Endodermal cell (in vitro differentiated cells): ENCODE results near the gene KLF16. TPM values are rescaled to one million over a fixed set of nuclear protein-coding genes. Genes with fewer than 3 reads are reported as not detected.

Experiments used
- DNase-seq: peaks from one replicate; pipeline ENCODE4 v3.0.0-alpha.2; 2017
- H3K27ac ChIP-seq: 2 replicates; pipeline ENCODE4 v1.5.1; 2013; ENCODE audit warnings: mild to moderate bottlenecking, low read depth, low read length, moderate library complexity
- H3K27me3 ChIP-seq: 2 replicates; pipeline ENCODE4 v1.6.1; 2013; ENCODE audit warnings: mild to moderate bottlenecking, low read length, moderate library complexity; ENCODE audit not compliant: insufficient read depth, control insufficient read depth, poor library complexity, severe bottlenecking
- H3K36me3 ChIP-seq: 2 replicates; pipeline ENCODE4 v1.7.0; 2013; ENCODE audit warnings: mild to moderate bottlenecking, low read length, moderate library complexity; ENCODE audit not compliant: control insufficient read depth, insufficient read depth
- H3K4me1 ChIP-seq: one replicate; pipeline ENCODE4 v1.7.0; 2013; ENCODE audit warnings: low read length; ENCODE audit not compliant: control insufficient read depth, insufficient read depth
- H3K4me3 ChIP-seq: 2 replicates; pipeline ENCODE4 v1.5.1; 2013; ENCODE audit warnings: mild to moderate bottlenecking, low read length, moderate library complexity
- H3K9ac ChIP-seq: 2 replicates; pipeline ENCODE4 v1.6.1; 2013; ENCODE audit warnings: mild to moderate bottlenecking, low read length, moderate library complexity; ENCODE audit not compliant: poor library complexity, severe bottlenecking; ENCODE audit errors: extremely low read depth
- H3K9me3 ChIP-seq: 2 replicates; pipeline ENCODE4 v1.6.1; 2013; ENCODE audit warnings: mild to moderate bottlenecking, low read length, moderate library complexity; ENCODE audit not compliant: control insufficient read depth
- H3K27ac Mint-ChIP-seq: 2 replicates; pipeline ENCODE4 v1.8.0; 2020; ENCODE audit warnings: mixed read lengths
- H3K27me3 Mint-ChIP-seq: 2 replicates; pipeline ENCODE4 v1.8.0; 2021; ENCODE audit warnings: mild to moderate bottlenecking, mixed read lengths; ENCODE audit not compliant: insufficient read depth
- H3K36me3 Mint-ChIP-seq: 2 replicates; pipeline ENCODE4 v1.8.0; 2020; ENCODE audit warnings: low read depth, mixed read lengths
- H3K4me1 Mint-ChIP-seq: 2 replicates; pipeline ENCODE4 v1.8.0; 2020; ENCODE audit warnings: mixed read lengths
- H3K4me3 Mint-ChIP-seq: 2 replicates; pipeline ENCODE4 v1.8.0; 2020; ENCODE audit warnings: mild to moderate bottlenecking, moderate library complexity, mixed read lengths
- H3K9me3 Mint-ChIP-seq: 2 replicates; pipeline ENCODE4 v1.8.0; 2020; ENCODE audit warnings: mild to moderate bottlenecking, mixed read lengths
- CTCF ChIP-seq: fragments of 200-600 bp; sonication (generic); conservative IDR thresholded peaks from 2 replicates; pipeline ENCODE4 v1.5.0; 2021; ENCODE audit warnings: antibody characterized with exemption, mild to moderate bottlenecking
- WGBS, 2 experiments: methylation state at CpG; one replicate each; pipeline versions ENCODE4 v1.1.5 to v1.1.7; 2013; ENCODE audit warnings: missing lambda C conversion rate in 2 of 2, mixed read lengths in 1 of 2; ENCODE audit not compliant: insufficient coverage in 1 of 2, insufficient read length in 1 of 2; 5-methylcytosine and 5-hydroxymethylcytosine counted together
- total RNA-seq, 2 donors: library from RNA; stranded (reverse); fragmentation: NEBNext Ultra II Directional in 1 of 2; extraction: Animal tissue kit (Norgen Biotek cat#: 25700) in 1 of 2; gene quantifications; 2 replicates in 1 of 2; 3 replicates in 1 of 2; pipeline ENCODE4 v1.2.1, GENCODE V29; 2021

KLF16 gene
- total RNA-seq, 2 donors from 2014 or later: 39.0 to 42.9 TPM

- Mint-ChIP-seq H3K27ac (no peak overlapping the region), H3K36me3 (no peaks in the 10 kb centered on the region), H3K9me3 (no peaks in the 10 kb centered on the region), H3K4me3 (no peak overlapping the region), H3K4me1 (no peaks in the 10 kb centered on the region), H3K27me3 (peaks cover 8% of the 10 kb centered on the region)
- Histone ChIP-seq H3K36me3 (no peaks in the 10 kb centered on the region), H3K9me3 (no peaks in the 10 kb centered on the region), H3K27me3 (no peaks in the 10 kb centered on the region), H3K27ac (no peak overlapping the region), H3K9ac (no peak overlapping the region), H3K4me3 (no peak overlapping the region), H3K4me1 (no peaks in the 10 kb centered on the region)
- DNase-seq: no peak
- TF ChIP-seq CTCF: no peak
- WGBS, 2 experiments: 88 to 90% methylated on average over 12 to 28 of the region's 28 CpGs
Observed at GRCh38 chr19:1807030-1807694, 56.2 kb downstream of the KLF16 start.

- no peak overlapping the region for H3K27ac ChIP-seq
- no peak overlapping the region for H3K4me3 ChIP-seq
- H3K9me3 ChIP-seq: no peaks in the 10 kb centered on the region
- H3K9ac ChIP-seq: no peak overlapping the region
- H3K36me3 ChIP-seq: no peaks in the 10 kb centered on the region
- no peak overlapping the region for H3K27ac Mint-ChIP-seq
- H3K4me3 Mint-ChIP-seq: no peak overlapping the region
- no peak for DNase-seq
- no peaks in the 10 kb centered on the region for H3K4me1 Mint-ChIP-seq
- 89 to 94% methylated on average over 21 to 45 of the region's 45 CpGs for WGBS, 2 experiments
- no peaks in the 10 kb centered on the region for H3K9me3 Mint-ChIP-seq
- no peaks in the 10 kb centered on the region for H3K36me3 Mint-ChIP-seq
- no peaks in the 10 kb centered on the region for H3K4me1 ChIP-seq
- TF ChIP-seq CTCF: no peak
- H3K27me3 ChIP-seq: no peaks in the 10 kb centered on the region
- H3K27me3 Mint-ChIP-seq: peaks cover 6% of the 10 kb centered on the region
Observed at GRCh38 chr19:1806184-1807029, 57.0 kb downstream of the KLF16 start.

GRCh38 chr19:1805401-1806183 is 57.8 kb downstream of the KLF16 start:
- H3K27ac ChIP-seq: no peak overlapping the region
- Mint-ChIP-seq H3K4me1 (no peaks in the 10 kb centered on the region), H3K27ac (no peak overlapping the region), H3K4me3 (no peak overlapping the region), H3K36me3 (no peaks in the 10 kb centered on the region), H3K27me3 (peaks cover 2% of the 10 kb centered on the region), H3K9me3 (no peaks in the 10 kb centered on the region)
- no peak overlapping the region for H3K9ac ChIP-seq
- H3K36me3 ChIP-seq: no peaks in the 10 kb centered on the region
- 93 to 94% methylated on average over 7 to 24 of the region's 24 CpGs for WGBS, 2 experiments
- no peaks in the 10 kb centered on the region for H3K27me3 ChIP-seq
- H3K4me1 ChIP-seq: no peaks in the 10 kb centered on the region
- no peak for DNase-seq
- TF ChIP-seq CTCF: no peak
- H3K9me3 ChIP-seq: no peaks in the 10 kb centered on the region
- H3K4me3 ChIP-seq: no peak overlapping the region
